NK-92 (cell line): ENCODE measurements around the gene MBNL2.

Source experiments
- DNase-seq: peaks from one replicate; lab custom pipeline; 2025; ENCODE audit not compliant: unreplicated experiment; lab: John Stamatoyannopoulos, UW

The MBNL2 gene

GRCh38 chr13:97436845-97437244 lies 214.7 kb downstream of the MBNL2 start:
- no peak for DNase-seq

DNA sequence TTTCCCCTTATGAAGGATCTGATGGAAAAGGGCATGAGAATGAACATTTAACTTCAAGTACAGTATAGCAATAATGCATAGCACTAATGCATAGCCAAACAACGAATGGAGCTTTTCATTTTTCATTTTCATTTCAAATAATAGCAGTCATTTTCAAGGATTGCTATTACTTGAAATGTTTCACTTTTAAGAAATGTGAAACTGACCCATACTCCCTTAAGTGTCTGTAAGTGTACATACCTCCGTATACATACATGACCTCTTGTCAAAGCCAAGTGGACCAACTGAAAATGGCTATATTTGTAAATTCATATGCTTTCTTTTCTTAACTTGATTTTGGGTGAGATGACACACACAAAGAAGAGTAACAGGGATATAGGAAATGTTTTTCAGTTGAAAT lies 215.6 kb downstream of the MBNL2 start:
- no peak for DNase-seq

GRCh38 chr13:97438856-97439595 lies 216.9 kb downstream of the MBNL2 start:
- DNase-seq: no peak

GRCh38 chr13:97440598-97441170 lies 218.6 kb downstream of the MBNL2 start:
- DNase-seq: no peak

- no peak for DNase-seq
Observed at GRCh38 chr13:97441368-97441767, 219.2 kb downstream of the MBNL2 start.
